ENCODE results near the gene PDZRN3.

- TF ChIP-seq FOXA1 (IDR thresholded peaks at IDR 0.05), result no peak
- no peak for TF ChIP-seq L3MBTL2 (conservative IDR thresholded peaks at IDR 0.05)
- no peak for TF ChIP-seq BHLHE40 (IDR thresholded peaks at IDR 0.05; ENCODE audit: borderline replicate concordance)
- TF ChIP-seq FOXK2 (IDR thresholded peaks at IDR 0.05), result no peak
- no peak for TF ChIP-seq CTBP1 (IDR thresholded peaks at IDR 0.05; ENCODE audit: borderline replicate concordance)
- TF ChIP-seq ZNF384 (IDR thresholded peaks at IDR 0.05), result no peak
Measured at GRCh38 chr3:73452729-73453128, 172.0 kb downstream of the PDZRN3 start.
